HG03045 (cell line): ENCODE results near the gene PARD3B.

Experiments used
- ATAC-seq: cut with Tn5 transposase; IDR thresholded peaks from one replicate; pipeline ENCODE4 v1.9.1; 2021; ENCODE audit warnings: mild to moderate bottlenecking, moderate library complexity; ENCODE audit not compliant: unreplicated experiment

Gene PARD3B

DNA sequence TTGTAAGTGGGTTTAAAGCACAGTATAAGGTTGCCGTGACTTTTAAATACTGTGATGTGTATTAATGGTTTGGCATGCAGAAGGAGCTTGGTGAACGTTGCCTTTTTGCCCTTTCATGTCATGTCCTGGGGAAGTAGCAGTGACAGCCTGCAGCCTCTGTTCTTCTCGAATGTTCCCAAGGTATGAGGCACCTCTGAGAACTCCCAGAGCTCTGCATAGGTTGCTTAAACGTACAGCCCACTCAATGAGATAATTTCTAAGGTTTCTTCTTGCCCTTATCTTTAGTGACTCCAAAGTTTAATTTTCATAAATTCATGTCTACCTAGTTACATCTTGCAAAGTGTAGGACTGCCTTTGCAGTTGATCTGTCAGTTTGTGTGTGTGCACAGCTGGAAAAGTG lies 36.7 kb downstream of the PARD3B start:
- no peak for ATAC-seq

DNA sequence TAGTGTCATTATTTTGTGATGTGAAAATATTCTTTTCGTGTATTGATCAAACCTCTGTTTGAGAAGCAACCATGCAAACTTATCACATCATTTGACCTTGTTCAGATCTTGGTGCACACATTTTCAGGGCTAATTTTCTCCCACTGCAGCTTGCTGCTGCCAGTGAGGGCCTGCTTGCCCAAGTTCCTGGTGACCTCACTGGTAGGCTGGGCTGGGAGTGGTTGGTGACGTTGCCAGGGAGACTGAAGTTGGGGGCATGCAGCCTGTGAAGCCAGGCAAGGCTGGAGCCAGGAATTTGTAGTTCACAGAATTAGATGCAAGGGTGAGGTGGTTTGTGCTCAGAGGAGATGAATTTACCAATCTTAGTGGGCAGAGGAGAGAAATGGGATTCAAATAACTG lies 38.5 kb downstream of the PARD3B start:
- ATAC-seq, result no peak

DNA sequence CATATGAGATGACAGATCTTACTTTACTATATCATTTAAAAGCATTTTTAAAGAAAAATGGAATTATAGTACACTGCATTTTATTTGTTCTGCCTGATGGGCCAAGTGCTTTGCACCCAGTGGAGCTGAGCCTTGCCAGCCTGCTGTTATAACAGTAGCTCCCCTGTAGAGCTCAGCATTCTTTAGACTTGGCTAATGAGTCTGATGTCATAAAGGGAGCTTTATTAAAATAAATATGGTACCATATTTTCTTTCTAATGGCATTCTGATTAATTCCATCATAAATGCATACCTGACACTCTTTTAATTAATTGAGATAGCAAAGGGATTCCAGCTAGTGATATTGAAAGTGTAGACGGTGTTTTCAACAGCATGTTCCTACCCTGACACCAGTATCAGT lies 40.7 kb downstream of the PARD3B start:
- ATAC-seq, result no peak

DNA sequence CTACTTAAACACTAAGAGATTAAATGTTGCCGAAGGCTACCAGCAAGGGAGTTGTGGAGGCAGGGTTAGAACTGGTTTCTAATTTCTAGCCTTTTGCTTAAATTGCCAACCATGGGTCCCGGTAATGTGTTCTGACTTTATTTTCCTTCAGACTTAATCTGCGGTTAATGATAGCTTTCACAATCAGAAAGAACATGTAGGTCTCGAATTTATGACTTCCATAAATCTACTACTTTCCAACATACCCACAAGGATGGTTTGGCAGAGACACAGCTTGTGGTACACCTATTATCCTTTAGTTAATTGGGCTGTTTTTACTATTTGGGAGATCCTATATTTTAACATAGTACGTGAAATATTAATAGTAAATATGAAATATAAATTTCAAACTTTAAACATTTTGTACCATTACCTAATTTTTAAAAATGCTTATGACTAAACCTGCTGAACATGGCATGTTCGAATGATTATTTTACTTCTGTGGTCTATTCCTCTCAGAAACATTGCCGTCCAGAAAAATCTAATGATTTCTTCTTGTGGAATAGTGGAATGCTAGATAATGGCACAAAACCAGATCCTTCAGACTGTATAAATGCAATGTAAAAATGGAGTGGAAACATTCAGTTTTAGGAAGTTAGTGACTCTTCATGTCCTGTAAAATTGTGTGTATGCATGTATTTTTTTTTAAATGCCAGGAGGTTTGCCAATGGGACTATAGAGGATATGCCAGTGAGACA lies 41.3 kb downstream of the PARD3B start:
- ATAC-seq, result no peak

DNA sequence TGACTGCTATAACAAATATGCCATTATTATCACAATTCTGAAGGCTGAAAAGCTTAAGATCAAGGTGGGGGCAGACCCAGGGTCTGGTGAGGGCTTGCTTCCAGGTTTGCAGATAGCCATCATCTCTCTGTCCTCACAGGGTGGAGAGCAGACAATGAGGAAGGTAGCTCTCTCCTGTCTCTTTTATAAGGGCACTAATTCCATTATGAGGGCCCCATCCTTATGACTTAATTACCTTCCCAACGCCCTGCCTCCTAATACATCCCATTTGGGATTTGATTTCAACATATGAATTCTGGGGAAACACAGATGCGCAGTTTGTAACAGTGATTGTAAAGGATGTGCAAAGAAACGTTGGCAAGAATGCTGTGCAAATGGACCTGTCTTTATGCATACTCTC lies 44.8 kb downstream of the PARD3B start:
- ATAC-seq, result no peak

DNA sequence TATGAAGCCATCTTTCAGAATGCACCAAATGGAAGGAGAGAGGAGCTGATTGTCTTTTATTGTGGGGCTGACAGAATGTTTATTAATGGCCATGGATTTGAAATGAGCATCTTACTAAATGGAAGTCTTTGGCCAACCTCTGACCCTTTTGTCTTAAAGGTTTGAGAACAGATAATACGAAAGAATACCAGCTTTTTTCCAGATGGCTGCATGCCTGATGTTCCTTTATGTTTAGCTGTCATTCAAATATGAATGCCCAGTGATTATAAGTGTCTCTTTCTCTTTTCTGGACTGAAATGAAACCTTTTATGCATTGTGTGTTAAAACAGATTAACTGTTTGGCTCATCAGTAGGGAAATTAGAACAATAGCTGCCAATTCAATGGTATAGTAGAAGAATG lies 46.0 kb downstream of the PARD3B start:
- no peak for ATAC-seq

DNA sequence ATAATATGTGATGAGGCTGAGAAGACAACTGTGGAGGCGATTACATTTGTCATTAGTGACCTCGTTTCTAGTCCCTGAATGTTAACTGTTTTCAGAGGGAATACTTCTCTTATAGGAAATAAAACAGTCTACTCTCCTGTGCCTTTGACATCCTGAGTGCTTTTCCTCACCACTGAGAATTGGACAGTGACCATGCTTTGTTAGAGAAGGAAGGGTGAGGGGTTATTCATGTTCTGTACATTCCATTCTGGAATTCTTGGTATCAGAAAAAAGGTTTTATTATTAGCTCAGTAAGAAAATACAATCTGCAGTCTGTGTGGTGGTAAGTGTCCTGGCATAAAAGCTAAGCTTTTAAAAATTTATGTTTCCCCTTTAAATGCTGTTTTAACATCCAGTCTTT lies 58.8 kb downstream of the PARD3B start:
- ATAC-seq, result no peak

DNA sequence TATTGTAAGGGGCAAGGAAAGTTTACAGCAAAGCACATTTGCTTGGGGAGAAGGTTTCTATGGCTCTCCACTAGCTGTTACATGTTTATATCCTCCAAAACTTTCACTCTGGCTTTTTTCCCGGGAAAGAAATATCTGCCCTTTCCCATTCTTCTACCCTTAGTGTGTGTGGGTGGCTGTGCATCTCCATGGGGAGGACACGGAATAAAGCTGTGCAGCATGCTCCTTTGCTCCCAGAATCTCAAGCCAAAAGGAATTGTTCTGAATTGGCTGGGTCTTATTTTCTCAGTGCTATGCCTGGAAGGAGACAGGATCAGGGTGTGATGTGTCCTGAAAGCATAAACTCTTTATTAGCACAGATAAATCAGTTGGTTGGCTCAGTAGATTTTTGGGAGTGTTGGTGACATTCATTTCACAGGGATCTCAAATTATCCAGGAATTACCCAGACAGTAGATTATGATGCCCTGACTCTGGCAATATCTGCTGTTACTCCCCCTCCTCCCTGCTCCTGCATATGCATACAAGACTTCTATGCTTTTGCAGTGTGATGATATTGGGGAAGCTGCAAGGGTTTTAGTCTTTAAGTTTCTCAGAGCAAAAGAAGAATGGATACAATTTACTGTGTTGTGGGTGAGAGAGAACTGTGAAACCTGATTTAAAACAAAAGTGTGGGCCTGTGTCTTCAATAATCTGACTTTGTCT lies 63.1 kb downstream of the PARD3B start:
- ATAC-seq, result no peak

DNA sequence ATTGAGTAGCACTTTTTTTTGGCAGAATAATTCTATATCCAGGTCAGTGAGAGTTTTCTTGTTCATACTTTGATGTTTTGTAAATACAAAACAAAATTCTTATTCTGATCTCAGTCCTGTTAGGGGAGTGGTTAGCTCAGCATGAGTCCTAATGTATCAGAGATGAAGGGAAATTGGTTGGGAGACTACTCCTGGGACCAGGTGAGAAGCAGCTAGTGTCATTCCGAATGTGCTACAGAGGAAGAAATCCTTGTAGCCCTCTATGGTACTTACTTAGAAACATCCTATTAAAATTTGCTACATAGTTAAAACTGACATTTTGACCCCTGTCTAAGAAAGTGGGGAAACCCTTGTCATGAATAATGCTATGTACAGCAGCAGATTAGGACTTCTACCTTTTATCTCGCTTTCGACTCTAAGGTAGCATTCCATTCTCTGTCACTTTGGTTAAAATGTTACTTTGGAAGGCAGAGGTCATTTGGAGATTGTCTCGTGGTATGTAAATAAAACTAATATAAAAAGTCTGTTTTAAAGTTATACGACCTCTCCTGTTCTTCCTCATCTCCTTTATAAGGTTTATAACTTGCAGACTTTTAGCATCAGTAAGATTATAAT lies 65.8 kb downstream of the PARD3B start:
- no peak for ATAC-seq

DNA sequence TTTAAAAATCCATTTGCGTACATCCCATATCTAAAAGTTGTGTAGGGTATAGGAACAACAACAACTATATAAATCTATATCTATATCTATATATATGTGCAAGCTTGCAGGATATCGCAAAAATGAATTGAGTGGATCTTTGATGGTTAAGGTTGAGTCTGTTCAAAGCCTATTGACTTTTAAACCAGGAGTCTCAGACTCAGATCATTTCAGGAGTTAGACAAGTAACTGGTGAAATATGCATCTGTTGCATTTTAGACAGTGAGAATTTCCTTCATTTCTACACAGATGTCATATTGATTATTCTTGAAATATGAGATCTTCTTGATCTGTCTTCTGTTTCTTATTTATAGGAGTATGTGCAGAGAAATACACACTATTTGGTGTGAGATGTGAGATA lies 66.5 kb downstream of the PARD3B start:
- no peak for ATAC-seq

DNA sequence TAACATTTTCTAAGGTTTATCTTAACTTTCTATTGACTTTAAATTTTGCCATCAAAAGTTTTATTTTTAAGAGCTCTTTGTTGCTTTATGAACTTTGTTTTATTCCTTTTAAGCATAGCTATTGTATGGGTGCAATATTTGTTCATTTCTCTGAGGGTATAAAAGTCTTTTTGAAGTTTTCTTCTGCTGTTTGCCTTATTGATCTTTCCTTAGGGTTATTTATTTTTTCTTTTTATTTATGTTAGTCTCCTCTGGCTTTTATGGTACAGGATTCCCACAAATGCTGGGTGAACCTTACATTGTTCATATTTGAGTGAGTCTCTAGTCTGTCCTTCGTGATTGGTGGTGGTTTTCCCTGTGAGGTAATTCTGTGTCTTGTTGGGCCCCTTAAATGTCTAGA lies 68.4 kb downstream of the PARD3B start:
- ATAC-seq, result no peak

DNA sequence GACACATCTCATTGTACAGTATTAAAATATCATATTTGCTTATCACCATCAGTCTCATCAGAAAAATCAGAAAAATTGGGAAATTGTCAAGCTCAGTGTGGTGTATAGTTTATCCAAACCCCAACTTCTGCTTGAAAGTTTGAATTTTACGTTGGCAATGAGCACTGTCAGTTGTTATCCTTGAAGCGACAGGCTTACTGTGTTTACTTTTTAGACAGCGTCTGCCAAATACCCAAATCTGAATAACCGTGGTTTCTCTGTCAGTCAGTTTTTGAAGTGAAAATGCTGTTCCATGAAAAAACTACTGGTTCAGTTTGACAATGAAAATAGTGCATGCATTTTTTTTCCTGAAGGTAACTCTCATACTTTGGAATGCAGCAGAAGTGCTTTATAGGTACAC lies 70.2 kb downstream of the PARD3B start:
- ATAC-seq, result no peak

DNA sequence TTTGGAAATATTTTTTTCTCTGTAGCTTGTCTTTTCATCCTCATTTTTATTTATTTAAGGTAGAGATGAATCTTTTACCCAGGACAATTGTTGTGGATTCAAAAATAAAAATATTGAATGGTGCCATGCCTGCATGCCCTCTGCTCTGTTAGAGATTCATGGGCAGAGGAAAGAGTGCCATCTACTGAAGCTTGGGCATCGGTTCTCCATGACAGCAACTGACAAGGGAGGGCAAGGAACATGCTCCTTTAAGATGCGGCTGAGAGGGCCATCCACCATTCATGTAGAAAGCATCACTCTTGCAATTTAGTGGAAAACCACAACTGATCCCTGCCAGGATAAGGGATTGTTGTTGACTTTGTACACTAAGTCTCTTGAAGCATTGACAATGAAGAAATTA lies 79.9 kb downstream of the PARD3B start:
- no peak for ATAC-seq

DNA sequence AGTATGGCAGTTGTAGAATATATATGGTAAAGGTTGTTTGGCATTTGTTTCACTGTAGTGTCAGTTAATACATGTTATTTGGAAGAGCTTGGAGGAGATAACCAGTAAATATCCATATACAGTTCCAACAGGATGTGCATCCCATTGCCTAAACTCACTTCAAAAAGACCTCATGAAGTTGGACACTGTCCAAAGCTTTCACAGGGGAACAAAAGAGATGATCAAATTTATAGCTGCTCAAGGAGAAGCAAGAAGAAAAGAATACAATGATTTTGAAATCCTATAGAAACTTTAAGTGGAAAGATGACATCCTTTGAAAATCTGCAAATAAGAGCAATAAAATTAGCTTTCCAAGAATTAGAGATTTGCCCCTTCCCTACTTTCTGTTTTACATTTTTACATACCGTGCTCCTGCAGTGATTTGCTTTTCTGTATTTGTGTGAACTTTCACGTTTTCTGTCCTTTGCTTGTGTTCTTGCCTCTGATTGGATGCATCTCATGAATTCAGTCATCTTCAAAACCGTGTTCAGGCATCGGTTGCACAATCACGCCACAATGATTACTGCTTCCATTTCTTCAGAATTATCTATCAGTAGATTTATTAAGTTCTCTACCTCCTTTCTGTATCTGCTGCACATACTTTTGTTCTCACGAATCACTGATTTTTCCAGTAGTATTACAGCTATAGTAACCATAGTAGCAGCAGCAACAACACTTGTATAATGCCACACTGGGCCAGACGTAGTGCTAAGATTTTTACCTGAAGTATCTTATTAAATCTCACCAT lies 83.8 kb downstream of the PARD3B start:
- no peak for ATAC-seq

DNA sequence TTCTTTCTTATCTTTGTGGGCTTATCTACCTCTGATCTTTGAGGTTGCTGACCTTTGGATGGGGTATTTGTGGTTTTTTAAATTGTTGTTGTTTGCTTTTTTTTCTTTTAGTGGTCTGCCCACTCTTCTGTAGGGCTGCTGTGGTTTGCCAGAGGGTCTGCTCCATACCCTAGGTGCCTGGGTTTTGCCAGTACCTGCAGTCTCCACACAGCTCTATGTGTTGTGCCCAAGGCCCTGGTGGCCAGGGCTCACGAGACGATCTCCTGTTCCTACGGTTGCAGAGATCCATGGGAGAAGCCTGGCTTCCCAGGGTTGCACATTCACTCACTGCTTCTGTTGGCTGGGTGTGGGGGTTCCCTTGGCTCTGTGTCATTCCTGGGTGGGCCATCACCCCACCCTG lies 87.1 kb downstream of the PARD3B start:
- ATAC-seq, result no peak

DNA sequence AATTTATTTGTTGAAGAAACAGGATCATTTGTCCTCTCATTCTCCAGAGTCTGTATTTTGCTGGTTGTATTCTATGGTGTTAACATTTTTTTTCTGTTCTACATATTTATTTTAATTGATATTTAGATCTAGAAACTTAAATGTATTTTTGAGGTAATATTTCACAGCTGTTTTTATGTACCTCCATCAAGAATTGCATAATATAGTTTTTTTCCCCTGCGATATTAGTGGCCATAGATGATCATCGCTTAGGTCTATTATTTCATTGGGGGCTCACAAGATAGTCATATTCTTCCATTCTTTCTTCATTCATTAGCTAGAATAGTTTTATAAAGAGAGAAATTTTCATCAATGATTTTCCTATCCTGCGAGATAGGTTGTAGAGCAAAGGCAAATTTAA lies 89.3 kb downstream of the PARD3B start:
- no peak for ATAC-seq

DNA sequence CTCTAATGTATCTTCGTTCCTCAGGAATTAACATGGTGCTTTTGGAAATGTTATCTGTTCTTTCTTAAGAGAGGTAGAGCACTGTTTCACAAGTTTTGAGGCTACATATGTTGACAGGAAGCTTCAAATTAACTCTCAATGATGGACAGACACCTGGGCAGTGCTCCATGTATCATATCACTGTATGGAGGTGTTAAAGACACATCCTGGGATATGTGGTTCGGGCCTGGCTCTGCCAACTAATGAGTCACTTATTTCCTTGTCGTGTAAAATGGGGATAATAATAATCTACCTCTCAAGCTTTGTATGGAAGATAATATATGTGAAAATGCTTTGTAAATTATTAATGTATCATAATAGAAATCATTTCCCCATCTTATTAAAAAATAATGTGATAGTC lies 90.2 kb downstream of the PARD3B start:
- no peak for ATAC-seq

DNA sequence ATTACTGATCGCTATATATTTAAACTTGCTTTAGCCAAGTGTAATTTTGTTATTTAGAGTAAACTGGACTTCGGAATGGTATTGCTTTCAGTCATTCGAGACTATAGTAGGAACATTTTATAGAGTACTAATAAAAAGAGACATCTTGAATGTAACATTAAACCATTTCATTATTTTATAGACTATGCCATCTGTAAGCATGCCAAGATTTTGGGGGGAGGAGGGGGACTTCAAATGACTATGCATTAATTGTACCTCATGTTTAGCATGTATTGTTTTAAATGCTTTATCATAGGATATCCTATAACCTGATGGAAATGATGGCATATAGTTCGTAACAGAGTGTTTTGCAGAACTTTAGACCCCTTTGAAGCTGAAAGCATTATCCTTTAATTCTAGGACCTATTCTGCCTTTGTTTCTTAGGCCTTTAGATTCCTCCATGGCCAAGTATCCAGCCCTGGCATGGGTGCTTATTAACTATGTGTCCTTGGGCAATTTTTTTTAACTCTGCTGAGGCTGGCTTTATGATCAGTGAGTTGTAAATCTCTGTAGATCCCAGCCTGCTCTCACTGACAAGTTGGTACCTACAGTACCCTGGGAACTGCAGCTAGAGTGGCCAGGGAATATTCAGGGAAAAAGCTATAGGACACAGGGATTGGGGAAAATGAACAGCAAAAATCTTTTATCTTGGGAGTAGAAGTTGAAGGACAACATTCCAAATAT lies 93.4 kb downstream of the PARD3B start:
- no peak for ATAC-seq

DNA sequence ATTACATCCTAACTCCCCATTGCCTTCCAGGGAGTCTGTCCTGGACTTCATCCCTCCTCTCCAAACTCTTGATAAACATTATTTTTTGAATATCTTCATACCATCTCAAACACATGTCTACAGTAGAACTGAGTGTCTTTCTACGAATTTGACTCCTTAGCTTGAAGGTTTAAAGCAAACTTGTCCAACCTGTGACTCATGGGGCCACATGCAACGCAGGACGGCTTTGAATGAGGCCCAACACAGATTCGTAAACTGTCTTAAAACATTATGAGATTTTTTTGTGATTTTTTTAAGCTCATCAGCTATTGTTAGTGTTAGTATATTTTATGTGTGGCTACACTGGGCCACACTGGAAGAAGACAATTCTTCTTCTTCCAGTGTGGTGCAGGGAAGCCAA lies 98.1 kb downstream of the PARD3B start:
- ATAC-seq, result no peak

DNA sequence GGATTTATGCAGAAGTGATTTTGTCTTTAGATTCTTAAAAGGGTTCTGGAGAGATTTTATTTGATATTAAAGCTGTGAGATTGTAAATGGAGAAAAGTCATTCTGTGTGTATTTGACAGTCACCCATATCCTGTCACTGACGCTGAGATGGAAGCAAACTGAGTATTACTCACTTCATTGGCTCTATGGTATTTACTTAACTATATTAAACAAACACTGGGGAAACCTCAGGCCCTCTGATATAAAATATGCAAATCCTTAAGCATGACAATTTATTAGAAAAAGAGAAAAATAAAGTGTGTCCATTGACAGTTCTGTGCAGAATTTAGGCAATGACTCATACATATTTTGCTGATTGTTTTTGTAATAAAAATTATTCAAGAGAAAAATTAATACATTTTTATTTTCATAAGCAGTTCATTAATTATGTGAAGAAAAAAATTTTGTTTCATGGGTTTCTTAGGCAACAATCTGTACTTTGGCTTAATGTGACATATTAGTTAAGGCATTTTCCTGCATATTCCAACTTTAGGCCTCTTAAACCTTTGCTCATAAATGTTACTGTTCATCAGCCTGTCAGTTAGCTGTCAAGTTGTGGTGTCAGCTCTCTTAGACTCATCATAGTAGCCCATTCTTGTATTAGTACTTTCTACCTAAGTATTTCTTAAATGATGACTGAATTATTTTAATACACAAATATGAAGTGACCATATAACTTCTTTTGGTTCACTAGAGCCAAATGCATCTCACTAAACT lies 99.9 kb downstream of the PARD3B start:
- no peak for ATAC-seq
